NB4 (cell line): ENCODE data around the gene NEMP2.
A peak's percentile ranks its signal among the peaks of the same experiment; 100 is the strongest.

Source experiments
- DNase-seq: peaks from one replicate; pipeline ENCODE4 v3.0.0; 2010; ENCODE audit warnings: low read depth
- H3K4me3 ChIP-seq: one replicate; pipeline ENCODE4 v1.5.1; 2011; ENCODE audit warnings: mild to moderate bottlenecking, low read depth, low read length, moderate library complexity
- CTCF ChIP-seq: IDR thresholded peaks from one replicate; pipeline ENCODE4 v1.5.1; 2012; ENCODE audit warnings: low read depth, low read length
- MAX ChIP-seq: IDR thresholded peaks from 2 replicates; pipeline ENCODE4 v1.6.1; 2011; ENCODE audit warnings: low read depth, low read length
- MYC ChIP-seq: IDR thresholded peaks from 2 replicates; pipeline ENCODE4 v1.6.1; 2011; ENCODE audit warnings: low read depth, low read length
- POLR2A ChIP-seq: IDR thresholded peaks from 2 replicates; pipeline ENCODE4 v1.6.1; 2011; ENCODE audit warnings: mild to moderate bottlenecking; ENCODE audit not compliant: insufficient read length; ENCODE audit errors: extremely low read depth

The NEMP2 gene

GRCh38 chr2:190533175-190533967 is 1.2 kb downstream of the NEMP2 start:
- H3K4me3 ChIP-seq = peak overlapping the region; percentile 87
- TF ChIP-seq POLR2A = no peak
- TF ChIP-seq MAX = no peak
- TF ChIP-seq CTCF = no peak
- no peak for TF ChIP-seq MYC
- DNase-seq = peak; percentile 47

- peak overlapping the region; percentile 87 for H3K4me3 ChIP-seq
- no peak for TF ChIP-seq MAX
- TF ChIP-seq MYC = no peak
- TF ChIP-seq POLR2A = no peak
- TF ChIP-seq CTCF = no peak
- peak; percentile 30 for DNase-seq
Observed at GRCh38 chr2:190532581-190532980, 1.9 kb downstream of the NEMP2 start.

GRCh38 chr2:190530248-190530900 is 4.1 kb downstream of the NEMP2 start:
- TF ChIP-seq CTCF (no peak), MYC (no peak), MAX (no peak), POLR2A (no peak)
- H3K4me3 ChIP-seq = no peak overlapping the region
- DNase-seq = peak; percentile 11

DNA sequence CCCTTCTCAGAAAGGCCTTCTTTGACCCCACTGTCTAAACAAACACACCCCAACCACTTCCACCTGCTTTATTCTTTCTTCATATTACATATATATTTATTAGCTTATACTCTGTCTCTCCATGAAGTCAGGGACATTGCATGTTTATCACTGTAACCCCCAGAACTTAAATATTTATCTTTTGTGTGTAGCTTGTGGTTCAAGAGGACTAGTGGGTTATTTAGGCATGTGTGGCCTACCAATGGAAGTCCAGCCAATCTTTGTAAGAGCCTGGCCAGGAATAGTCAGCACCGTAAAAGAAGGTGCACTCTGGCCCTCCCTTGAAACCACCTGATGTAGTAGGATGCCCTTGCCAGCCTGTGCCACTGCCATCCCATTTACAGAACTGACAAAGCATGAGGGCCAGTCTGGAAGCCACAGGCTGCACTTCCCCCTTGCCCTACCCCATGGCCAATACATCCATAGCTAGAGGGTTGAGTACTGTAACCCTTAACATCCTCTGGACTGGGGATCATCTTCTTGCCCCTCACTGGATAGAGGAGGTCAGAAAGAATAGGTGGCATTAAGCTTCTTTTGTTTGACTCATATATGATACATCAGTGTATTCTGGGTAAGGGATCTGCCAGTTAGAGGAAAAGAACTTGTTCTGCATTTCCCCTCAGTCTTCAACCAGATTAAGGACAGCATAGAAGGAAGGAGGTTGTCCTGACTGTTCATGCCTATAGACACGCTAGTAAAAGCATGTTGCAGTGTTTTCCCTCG is 4.9 kb downstream of the NEMP2 start:
- TF ChIP-seq MAX (no peak), CTCF (no peak), POLR2A (no peak), MYC (no peak)
- DNase-seq = peak; percentile 21
- H3K4me3 ChIP-seq = no peak overlapping the region

DNA sequence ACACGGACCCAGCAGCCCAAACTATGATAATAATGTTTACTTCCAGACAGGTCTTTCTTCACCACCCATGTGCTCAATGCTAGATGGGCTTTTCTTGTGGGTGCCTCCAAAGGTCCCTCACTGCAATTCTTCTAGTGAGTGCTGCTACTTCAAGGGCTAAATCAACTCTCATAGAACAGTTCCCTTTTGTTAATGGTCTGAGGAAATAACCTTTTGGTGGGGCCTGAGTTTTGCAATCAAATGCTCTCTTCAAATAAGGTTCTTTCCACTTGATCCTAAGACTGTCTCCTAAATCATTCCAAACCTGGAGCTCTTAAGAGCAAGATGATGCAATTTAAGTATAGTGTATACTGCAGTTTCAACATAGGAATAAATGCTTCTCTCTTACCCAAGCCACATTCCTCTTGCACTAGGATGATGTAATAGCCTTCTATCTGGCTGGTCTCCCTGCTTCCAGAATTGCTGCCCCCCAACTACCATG is 6.0 kb downstream of the NEMP2 start:
- DNase-seq = peak; percentile 66
- TF ChIP-seq CTCF = no peak
- no peak; the same call in 1 of the 2 replicates for TF ChIP-seq MYC
- no peak for TF ChIP-seq MAX
- TF ChIP-seq POLR2A = no peak
- no peak overlapping the region for H3K4me3 ChIP-seq
